22Rv1 (cell line): ENCODE data around the gene LRCH1.
"Not testable (repeated sequence)": the region's sequence is repeated elsewhere in the genome, so short reads cannot be mapped to it uniquely, and the experiment has no call there.

Source experiments
- H3K27ac ChIP-seq: fragments of 450-650 bp; 2 replicates; pipeline ENCODE4 v1.5.1; 2017
- CTCF ChIP-seq: fragments of 450-650 bp; IDR thresholded peaks from 2 replicates; pipeline ENCODE4 v1.5.1; 2017; ENCODE audit warnings: mild to moderate bottlenecking
- ZFX ChIP-seq: fragments of 450-650 bp; IDR thresholded peaks from 2 replicates; pipeline ENCODE4 v1.6.1; 2017; ENCODE audit warnings: antibody characterized with exemption, borderline replicate concordance

The LRCH1 gene

DNA sequence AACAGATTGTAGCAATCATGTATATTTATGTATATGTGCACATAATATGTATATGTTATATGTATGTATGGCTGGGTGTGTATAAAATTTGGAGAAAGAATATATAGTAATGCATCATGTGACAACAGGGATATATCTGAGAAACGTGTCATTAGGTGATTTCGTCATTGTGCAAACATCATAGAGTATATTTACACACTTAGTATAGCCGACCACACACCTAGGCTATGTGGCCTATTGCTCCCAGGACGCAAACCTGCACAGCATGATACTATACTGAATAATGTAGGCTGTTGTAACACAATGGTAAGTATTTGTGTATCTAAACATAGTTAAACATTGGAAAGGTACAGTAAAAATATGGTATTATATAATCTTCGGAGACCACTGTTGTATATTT lies 200.2 kb downstream of the LRCH1 start:
- H3K27ac ChIP-seq: no peak overlapping the region
- TF ChIP-seq ZFX (no peak), CTCF (no peak)

- H3K27ac ChIP-seq: no peak overlapping the region
- TF ChIP-seq CTCF (no peak), ZFX (no peak)
Measured at GRCh38 chr13:46753917-46754316, 200.9 kb downstream of the LRCH1 start.

- no peak for TF ChIP-seq CTCF
- H3K27ac ChIP-seq: no peak overlapping the region
Measured at GRCh38 chr13:46754812-46755211, 201.8 kb downstream of the LRCH1 start.

GRCh38 chr13:46755508-46755907 lies 202.5 kb downstream of the LRCH1 start:
- H3K27ac ChIP-seq: not testable (repeated sequence)

- TF ChIP-seq CTCF: no peak
- TF ChIP-seq ZFX: no peak
- no peak overlapping the region for H3K27ac ChIP-seq
Measured at GRCh38 chr13:46756977-46757376, 204.0 kb downstream of the LRCH1 start.

GRCh38 chr13:46757640-46758039 lies 204.7 kb downstream of the LRCH1 start:
- no peak overlapping the region for H3K27ac ChIP-seq
- TF ChIP-seq ZFX (no peak), CTCF (no peak)

GRCh38 chr13:46759846-46760245 lies 206.9 kb downstream of the LRCH1 start:
- H3K27ac ChIP-seq: peak overlapping the region; percentile 75
- TF ChIP-seq ZFX (no peak), CTCF (no peak)

- TF ChIP-seq CTCF: no peak
- TF ChIP-seq ZFX: no peak
- no peak overlapping the region for H3K27ac ChIP-seq
Measured at GRCh38 chr13:46761174-46761573, 208.2 kb downstream of the LRCH1 start.
